ENCODE measurements around the gene SLC13A2. TPM values are rescaled to one million over a fixed set of nuclear protein-coding genes. Genes with fewer than 3 reads are reported as not detected.
"Not testable (repeated sequence)": the region's sequence is repeated elsewhere in the genome, so short reads cannot be mapped to it uniquely, and the experiment has no call there.

SLC13A2 gene
- polyA plus RNA-seq, 3 donors, result 12.2 to 16.7 (median 13.3) TPM

DNA sequence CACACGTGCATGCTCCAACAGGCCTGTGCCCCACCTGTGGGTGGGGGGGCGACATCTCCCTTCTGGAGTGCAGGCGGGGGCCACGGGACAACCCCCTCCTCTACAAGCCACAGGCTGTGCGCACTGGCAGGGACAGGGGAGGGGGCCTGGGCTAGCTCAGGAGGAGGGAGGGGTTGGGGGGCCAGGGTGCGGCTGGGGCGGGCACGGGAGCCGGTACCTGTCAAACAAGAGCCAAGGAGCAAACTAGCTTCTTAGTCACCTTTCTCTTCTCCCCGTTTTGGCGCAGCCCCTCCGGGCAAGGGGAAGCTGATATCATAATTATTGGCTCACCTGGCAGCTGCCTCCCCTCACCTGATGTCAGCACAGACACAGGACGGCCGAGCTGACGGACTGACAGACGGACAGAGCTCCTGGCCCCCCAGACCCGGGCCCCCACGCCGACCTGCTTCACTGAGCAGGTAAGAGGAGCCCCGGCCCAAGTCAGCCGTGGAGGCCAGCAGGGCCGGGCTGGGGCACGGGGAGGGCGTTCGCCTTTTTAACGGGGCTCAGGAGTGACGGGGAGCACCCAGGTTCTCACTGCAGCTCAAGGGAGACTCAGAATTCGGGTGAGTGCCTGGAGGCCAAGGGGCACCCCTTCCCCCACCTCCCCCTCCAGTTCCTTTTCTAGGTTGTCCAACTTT, 32.7 kb downstream of the SLC13A2 start, which contains the start of gene FOXN1:
TSS of gene FOXN1 (plus strand) at position 363 of the 680 bp plus-strand sequence. CDS start 17,622 bp downstream, outside the sequence.
- DNase-seq (ENCODE audit: extremely low read depth in 1 of 11, low read depth in 9 of 11, low spot score in 4 of 11), result no peak

DNA sequence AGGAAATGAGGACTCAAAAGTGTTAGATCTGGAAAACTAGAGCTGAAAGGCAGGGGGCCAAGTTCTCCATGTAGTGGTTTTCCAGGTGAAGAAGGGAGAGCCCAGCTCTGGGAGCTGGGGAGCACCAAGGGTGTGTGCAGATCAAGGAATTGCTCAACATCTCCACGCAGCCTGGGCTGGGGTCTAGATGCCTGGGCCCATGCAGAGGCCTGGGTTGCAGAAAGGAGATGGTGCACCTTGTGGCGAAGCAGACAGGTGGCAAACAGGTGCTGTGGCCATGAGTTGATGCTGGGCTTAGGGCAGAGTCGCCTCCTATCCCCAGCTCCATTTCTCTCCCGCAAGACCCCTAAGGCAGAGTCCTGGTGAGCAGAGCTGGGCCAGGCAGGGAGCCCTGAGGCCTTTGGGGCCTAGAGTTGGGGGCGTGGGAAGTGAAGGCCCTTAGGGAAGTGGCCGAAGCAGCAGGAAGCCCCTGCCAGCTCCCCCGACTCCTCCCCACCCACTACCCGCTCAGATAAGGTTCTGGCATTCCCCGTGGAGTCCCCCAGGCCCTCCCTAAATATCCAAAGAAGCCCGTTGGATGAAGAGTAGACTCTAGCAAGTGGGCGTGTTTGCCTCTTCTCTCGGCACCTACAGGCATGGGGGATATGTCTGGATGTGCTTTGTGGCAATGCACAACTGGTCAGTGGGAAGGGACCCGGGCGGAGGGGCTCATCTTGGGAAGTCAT, 33.5 kb downstream of the SLC13A2 start:
- DNase-seq (ENCODE audit: extremely low read depth in 1 of 11, low read depth in 9 of 11, low spot score in 4 of 11), result no peak

DNA sequence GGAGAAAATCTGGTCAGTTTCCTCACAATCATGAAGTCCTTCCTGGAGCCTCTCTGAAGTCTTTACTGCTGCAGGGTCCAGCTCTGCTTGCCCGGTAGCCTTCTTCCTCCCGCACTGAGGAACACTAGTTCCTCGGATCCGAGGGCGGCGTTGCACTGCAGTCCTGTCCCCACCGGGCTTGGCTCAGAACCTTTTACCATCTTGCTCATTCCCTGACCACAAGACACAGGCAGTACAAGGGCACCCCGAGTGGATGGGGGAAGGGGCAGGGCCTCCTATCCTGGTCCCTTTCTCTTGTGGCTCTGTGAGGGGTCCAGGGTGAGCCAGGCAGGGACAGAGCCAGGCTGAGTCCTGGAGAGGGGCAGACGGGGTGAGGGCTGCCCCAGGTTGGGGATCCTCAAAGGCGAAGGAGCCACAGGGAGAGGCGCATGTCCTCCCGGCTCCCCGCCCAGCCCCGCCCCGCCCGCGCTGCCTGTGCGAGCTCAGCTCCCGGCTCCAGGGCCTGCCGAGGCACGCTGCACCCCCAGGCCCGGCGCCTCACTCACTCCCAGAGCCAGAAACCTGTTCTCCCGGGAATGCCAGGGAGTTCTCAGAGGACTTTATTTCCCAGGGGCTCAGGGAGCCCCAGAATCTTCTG, 34.2 kb downstream of the SLC13A2 start:
- DNase-seq (ENCODE audit: extremely low read depth in 1 of 11, low read depth in 9 of 11, low spot score in 4 of 11), result no peak

DNA sequence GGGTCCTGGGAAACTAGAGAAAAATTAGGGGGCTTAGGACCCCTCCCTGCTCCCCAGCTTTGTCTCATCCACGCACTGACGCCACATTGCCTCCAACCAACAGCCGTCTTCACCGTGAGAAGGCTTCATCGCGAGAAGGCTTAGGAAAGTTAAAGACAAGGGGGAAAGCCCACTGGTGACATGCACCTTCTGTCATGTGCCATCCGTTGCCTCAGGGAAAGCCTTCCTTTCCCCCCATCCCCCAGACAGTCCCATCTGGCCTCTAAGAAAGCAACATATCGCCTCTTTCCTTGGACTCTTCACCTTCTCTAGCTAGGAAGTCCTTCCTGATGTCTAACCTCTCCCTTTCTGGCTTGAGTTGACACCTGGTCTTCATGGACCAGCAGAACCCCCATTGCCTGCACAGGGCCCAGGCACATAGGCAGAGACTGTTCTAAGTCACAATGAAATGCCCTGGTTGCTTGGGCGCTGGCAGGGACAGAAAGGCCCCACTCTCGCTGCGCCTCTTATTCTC, 34.8 kb downstream of the SLC13A2 start:
- DNase-seq (ENCODE audit: extremely low read depth in 1 of 11, low read depth in 9 of 11, low spot score in 4 of 11), result no peak

DNA sequence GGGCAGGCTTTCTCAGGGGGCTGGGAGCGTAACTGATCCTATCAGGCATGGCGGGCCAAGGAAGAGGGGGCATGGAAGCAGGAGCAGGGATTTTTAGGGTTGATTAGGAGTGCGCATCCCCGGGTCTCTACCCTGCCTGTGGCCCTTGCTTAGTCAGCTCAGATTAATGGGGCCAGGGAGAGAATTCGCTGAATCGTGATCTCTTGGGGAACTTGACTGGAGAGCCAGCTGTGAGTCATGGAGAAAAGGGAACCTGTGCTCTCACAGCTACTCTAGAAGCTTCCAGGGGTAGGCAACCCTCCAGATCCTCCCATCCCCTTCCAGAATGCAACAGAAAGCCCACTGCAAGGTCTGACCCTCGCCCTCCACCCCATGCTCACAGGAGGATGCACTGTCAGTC, 36.3 kb downstream of the SLC13A2 start:
- no peak for DNase-seq (ENCODE audit: extremely low read depth in 1 of 11, low read depth in 9 of 11, low spot score in 4 of 11)

DNA sequence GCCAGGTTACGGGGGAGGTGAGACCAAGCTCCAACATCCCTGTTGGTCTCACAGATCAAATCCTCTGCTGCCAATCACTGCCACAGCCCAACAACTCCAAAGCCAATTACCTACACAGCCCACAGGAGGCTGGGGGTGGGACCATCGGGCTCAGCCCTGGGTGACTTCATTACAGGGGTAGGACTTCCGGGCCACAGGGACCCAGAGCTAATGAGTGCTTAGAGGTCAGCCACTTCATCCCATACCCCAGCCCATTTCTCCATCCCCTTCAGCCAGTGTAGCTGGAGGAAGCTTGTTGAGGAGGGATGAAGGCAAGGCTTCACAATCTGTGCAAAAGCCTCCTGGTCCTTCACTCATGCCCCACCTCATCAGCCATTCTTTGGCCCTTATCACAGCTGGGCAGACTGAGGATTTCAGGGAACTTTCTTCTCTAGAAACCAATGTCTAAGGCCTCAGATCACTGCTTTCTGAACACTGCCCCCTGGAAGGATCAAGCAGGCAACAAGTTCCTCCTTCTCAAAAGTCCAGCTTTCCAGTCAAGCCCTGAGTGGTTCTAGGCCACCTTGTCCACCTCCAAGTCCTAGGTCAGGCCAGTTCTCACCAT, 38.5 kb downstream of the SLC13A2 start:
- no peak for DNase-seq (ENCODE audit: extremely low read depth in 1 of 11, low read depth in 9 of 11, low spot score in 4 of 11)

DNA sequence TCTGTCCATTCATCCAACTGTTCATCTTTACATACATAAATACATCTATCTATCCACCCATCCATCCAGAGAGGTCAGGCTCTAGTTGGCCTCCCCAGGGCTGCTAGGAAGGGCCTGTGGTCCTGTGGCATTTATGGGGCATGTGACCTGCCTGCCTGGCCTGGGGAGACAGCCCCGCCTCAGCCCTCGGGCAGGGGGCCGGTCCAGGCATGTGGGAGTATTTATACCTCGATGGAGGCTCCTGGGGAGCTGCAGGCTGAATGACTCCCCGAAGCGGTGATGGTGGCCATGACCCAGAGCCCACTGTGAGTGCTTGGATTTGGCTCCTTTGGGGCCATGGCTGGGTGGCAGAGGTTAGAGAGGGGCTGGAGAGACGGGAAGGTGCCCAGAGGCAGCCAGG, 40.0 kb downstream of the SLC13A2 start:
- DNase-seq (ENCODE audit: extremely low read depth in 1 of 11, low read depth in 9 of 11, low spot score in 4 of 11), result no peak

DNA sequence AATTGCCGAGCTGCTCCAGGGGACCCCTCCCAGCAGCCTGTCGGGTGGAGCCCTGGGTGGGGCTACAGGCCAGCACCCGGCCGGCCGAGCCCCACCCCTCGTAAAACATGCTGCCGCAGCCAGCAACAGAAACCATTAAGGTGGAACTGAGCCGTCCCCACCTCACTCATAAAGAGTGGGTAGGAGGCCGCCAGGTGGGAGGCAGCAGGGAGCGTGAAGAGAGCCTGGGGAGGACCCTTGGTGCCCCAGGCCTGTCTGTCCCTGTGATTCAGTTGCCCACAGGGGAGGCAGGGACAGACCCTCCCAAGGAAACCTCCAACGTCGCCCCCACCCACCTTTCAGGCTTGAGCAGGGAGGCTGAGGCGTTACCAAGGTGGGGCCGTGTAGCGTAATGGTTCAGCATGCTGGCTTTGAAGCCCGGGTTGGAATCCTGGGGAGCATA, 41.1 kb downstream of the SLC13A2 start:
- DNase-seq (ENCODE audit: extremely low read depth in 1 of 11, low read depth in 9 of 11, low spot score in 4 of 11), result no peak

DNA sequence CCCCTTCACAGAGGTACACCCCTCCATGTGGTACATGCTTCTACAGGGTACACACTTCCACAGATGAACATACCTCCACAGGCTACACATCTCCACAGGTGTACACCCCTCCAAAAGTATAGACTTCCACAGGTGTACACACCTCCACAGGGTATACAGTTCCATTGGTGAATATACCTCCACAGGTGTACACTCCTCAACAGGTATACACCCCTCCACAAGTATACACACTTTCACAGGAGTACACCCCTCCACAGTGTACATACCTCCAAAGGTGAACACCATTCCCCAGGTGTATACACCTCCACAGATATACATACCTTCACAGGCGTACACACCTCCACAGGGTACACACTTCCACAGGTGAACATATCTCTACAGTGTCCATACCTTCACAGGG, 42.1 kb downstream of the SLC13A2 start:
- no peak for DNase-seq (ENCODE audit: extremely low read depth in 1 of 11, low read depth in 9 of 11, low spot score in 4 of 11)

DNA sequence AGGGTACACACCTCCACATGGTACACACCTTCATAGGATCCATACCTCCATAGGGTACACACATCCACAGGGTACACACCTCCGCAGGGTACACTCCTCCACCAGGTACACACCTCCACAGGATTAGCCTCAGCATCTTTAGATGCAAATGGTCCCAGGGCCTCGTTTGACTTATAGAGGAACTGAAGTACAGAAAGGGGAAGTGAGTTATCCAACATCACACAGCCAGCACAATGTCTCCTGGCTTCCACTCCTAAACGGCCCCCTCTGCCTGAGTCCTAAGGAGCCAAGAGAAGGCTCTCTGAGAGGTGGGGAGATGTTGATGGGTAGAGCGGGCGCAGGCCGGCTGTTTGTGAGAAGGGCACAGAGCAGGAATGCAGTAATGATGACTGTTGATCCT, 44.7 kb downstream of the SLC13A2 start:
- no peak for DNase-seq (ENCODE audit: extremely low read depth in 1 of 11, low read depth in 9 of 11, low spot score in 4 of 11)

DNA sequence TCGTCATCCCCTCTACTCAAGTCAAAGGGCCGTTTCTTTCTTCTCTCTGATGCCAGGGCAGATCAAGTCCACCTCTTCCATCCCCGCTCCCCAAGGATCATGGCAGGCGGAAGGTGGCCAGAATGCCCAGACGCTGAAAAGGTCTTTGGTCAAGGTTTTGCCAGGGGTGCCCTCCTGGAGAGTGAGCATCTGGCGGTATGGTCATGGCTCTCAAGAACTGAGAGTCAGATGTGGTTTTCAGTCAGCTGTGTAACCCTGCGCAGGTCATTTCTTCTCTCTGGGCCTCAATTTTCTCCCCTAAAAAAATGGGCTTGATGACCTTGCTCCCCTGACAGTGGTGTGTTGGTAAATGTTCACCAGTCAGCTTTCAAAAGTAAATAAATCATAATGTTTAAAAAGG, 45.1 kb downstream of the SLC13A2 start:
- no peak for DNase-seq (ENCODE audit: extremely low read depth in 1 of 11, low read depth in 9 of 11, low spot score in 4 of 11)

DNA sequence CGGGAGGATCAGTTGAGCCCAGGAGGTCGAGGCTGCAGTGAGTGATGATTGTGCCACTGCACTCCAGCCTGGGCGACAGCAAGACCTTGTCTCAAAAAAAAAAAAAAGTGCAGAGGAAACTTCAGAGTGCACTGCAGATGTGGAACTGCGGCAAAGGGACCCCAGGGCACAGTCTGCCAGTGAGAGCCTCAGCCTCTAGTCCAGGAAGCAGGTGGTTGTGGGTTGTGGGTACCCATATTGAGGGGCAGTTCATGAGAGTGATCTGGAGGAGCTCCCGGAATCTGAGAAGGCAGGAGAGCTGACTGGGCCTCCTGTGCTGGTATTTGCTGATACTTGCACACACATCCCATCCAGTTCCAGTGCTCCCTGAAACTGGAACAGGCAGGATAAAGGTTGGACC, 45.8 kb downstream of the SLC13A2 start:
- no peak for DNase-seq (ENCODE audit: extremely low read depth in 1 of 11, low read depth in 9 of 11, low spot score in 4 of 11)

DNA sequence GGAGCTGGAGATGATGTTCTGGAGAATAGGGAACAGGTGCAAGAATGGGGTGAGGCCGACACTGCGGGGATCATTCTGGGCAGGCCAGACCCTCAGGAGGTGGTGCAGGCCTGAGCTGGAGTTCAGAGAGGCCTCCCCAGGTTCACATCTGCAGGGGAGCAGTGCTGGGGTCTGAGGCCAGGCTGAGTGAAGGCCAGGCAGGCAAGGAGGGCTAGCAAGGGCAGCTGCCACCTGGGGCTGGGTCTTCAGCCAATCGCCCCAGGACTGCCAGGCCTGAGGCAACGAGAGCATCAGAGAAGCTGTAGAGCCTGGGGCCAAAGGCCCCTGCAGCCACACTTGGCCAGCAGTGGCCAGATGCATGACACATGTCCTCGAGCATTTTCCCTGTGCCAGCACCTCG, 47.2 kb downstream of the SLC13A2 start:
- DNase-seq (ENCODE audit: extremely low read depth in 1 of 11, low read depth in 9 of 11, low spot score in 4 of 11), result no peak

DNA sequence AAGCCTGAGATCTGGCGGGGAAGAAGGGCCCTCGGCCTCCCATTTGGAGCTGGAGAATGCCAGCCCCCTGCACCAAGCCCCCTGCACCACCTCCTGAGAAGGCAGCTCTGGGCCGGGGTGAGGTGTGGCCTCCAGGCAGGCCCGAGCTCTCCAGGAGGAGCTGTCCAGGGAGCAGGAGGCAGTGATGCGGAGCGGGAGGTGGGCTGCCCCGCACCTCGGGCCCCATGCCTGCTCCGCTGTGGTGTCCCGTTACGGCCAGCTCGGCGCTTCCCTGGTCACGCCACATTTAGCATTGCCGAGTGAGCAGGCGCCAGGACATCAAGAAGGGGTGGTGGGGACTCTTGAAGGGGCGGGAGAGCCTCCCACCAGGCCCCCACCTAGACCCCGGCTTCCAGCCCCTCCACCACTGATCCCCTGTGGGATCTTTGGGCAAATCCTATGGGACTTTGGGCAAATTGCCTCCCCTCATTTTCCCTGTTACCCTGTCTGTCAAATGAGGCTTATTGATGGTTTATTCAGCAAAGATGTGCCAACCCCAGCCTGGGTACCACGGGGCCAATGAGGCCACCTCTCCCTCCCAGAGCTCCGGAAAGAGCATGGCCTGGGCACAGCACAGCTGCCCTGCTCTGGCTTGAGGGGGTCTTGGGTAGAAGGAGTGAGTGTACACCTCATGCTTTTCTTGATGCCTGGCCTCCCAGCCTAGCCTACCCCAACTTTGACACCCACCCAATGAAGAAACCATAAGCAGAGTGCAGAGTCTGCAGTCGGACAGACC, 48.1 kb downstream of the SLC13A2 start:
- peak in 10 of 11 donors; percentile 27 to 78 (median 66) for DNase-seq (ENCODE audit: extremely low read depth in 1 of 11, low read depth in 9 of 11, low spot score in 4 of 11)

DNA sequence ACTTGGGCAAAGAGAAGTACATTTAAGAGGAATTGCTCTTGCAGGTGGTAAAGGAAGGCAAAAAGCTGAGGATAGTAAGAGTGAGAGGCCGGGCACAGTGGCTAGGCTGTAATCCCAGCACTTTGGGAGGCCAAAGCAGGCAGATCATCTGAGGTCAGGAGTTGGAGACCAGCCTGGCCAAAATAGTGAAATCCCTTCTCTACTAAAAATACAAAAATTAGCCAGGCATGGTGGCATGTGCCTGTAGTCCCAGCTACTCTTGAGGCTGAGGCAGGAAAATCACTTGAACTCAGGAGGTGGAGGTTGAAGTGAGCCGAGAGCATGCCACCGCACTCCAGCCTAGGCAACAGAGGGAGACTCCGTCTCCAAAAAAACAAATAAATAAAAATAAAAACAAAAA, 48.8 kb downstream of the SLC13A2 start:
- not testable (repeated sequence) for DNase-seq (ENCODE audit: extremely low read depth in 1 of 11, low read depth in 9 of 11, low spot score in 4 of 11)

DNA sequence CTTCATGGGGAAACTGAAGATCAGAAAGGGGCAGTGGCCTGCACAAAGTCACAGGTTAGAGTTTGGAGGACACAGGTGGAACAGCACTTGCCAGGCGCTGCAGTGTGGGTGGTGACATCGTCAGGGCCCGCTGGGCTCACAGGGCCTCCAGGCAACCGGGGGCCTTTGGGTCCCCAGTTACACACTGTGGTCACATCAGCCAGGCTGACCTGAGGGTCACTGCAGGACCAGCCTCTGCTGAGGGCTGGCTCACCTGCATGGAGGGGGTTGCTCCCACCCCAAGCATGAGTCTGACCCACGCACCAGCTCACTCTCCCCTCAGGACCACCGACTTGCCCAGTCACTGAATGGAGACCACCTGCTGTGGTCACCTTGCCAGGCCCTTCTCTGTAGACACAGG, 49.7 kb downstream of the SLC13A2 start:
- no peak for DNase-seq (ENCODE audit: extremely low read depth in 1 of 11, low read depth in 9 of 11, low spot score in 4 of 11)

DNA sequence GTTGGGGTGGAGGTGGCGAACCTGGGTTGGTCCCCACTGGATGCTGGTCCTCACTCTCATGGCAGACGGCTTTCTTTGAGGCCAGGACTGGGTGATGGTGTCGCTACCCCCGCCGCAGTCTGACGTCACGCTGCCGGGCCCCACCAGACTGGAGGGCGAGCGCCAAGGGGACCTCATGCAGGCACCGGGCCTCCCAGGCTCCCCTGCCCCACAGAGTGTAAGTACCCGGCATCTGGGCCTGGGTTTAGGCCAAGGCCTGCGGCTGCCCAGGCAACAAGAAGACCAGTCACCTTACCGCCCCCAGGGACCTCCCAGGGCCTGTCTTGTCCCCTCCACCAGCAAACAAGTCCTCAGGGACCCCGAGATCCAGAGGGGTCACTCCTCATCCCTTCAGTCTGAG, 50.4 kb downstream of the SLC13A2 start:
- DNase-seq (ENCODE audit: extremely low read depth in 1 of 11, low read depth in 9 of 11, low spot score in 4 of 11), result no peak

DNA sequence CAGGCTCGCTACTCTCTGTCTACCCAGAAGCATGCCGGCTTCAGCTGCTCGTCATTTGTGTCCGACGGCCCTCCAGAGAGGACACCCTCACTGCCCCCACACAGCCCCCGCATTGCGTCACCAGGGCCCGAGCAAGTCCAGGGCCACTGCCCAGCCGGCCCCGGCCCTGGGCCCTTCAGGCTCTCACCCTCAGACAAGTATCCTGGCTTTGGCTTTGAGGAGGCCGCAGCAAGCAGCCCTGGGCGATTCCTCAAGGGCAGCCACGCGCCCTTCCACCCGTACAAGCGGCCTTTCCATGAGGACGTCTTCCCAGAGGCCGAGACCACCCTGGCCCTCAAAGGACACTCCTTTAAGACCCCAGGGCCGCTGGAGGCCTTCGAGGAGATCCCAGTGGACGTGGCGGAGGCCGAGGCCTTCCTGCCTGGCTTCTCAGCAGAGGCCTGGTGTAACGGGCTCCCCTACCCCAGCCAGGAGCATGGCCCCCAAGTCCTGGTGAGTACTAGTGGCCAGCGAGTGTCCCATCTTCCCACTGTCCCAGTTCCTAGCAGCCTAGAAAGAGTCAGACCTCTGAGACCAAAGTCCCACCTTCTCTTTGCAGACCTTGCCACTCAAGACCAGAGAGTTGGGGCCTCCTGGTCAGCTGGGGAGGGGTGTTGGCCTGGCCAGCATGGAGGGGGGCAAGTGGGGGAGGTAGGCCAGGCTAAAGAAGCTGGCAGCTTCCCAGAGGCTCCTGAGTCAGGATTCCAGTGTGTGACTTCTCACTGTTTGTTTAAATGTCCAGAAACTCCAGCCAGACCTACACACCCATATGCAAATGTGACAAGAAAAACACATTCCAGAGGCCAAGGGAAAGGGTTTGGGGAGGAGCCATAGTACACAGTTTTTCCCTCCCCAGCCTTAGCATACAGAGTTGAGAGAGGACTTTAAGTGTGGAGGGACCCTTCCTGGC, 51.3 kb downstream of the SLC13A2 start:
- DNase-seq (ENCODE audit: extremely low read depth in 1 of 11, low read depth in 9 of 11, low spot score in 4 of 11), result peak in 10 of 11 donors; percentile 28 to 86 (median 54)

Measured in renal cortex interstitium (tissue), 11 donors.